OCI-LY7 (cell line): Measurements from ENCODE around the gene PNMA8B. TPM values are rescaled to one million over a fixed set of nuclear protein-coding genes. Genes with fewer than 3 reads are reported as not detected.
A peak's percentile ranks its signal among the peaks of the same experiment; 100 is the strongest.

ENCODE experiments used
- BruUV-seq: library from RNA; stranded (reverse); fragments of 400-500 nt; replicated peaks from 2 replicates; lab custom pipeline; 2021; lab: Mats Ljungman, UMichigan
- CTCF ChIA-PET: fragments of 300-600 bp; sonication (Branson Sonifier 250); formaldehyde crosslinking; loops from one replicate; lab custom pipeline; 2022; ENCODE audit warnings: antibody characterized with exemption; ENCODE audit not compliant: unreplicated experiment; lab: Charles Lee
- POLR2A ChIA-PET: fragments of 300-600 bp; sonication (Branson Sonifier 250); formaldehyde crosslinking; loops from one replicate; lab custom pipeline; 2022; ENCODE audit warnings: antibody characterized with exemption; lab: Charles Lee
- DNase-seq: peaks from one replicate; pipeline ENCODE4 v3.0.0-alpha.2; 2015; ENCODE audit warnings: low spot score
- H2AFZ ChIP-seq: fragments of 200-600 bp; sonication (generic), shearing (Covaris generic); 2 replicates; pipeline ENCODE4 v1.6.1; 2014; ENCODE audit warnings: mild to moderate bottlenecking, antibody characterized with exemption, low read length, moderate library complexity
- H3K27ac ChIP-seq: fragments of 200-600 bp; sonication (generic); 2 replicates; pipeline ENCODE4 v1.5.1; 2014; ENCODE audit warnings: mixed run types, low read depth, mild to moderate bottlenecking, moderate library complexity, low read length, inconsistent platforms; ENCODE audit not compliant: poor library complexity, severe bottlenecking
- H3K36me3 ChIP-seq: fragments of 200-600 bp; sonication (generic); 2 replicates; pipeline ENCODE4 v1.6.1; 2014; ENCODE audit warnings: mild to moderate bottlenecking, antibody characterized with exemption, low read length, moderate library complexity, mixed read lengths; ENCODE audit not compliant: insufficient read depth
- H3K4me1 ChIP-seq: fragments of 200-600 bp; sonication (generic); 2 replicates; pipeline ENCODE4 v1.5.1; 2014; ENCODE audit warnings: mild to moderate bottlenecking, low read length; ENCODE audit not compliant: insufficient read depth, poor library complexity, severe bottlenecking
- H3K4me2 ChIP-seq: fragments of 200-600 bp; sonication (generic); 2 replicates; pipeline ENCODE4 v1.6.1; 2014; ENCODE audit warnings: mild to moderate bottlenecking, low read length
- H3K4me3 ChIP-seq: fragments of 200-600 bp; sonication (generic); 2 replicates; pipeline ENCODE4 v1.5.1; 2014; ENCODE audit warnings: mild to moderate bottlenecking, low read depth, low read length; ENCODE audit not compliant: poor library complexity, severe bottlenecking
- H3K79me2 ChIP-seq: fragments of 200-600 bp; sonication (generic); 2 replicates; pipeline ENCODE4 v1.6.1; 2016; ENCODE audit warnings: low read depth, mild to moderate bottlenecking, low read length, moderate library complexity, mixed read lengths; ENCODE audit not compliant: insufficient read depth
- H3K9me2 ChIP-seq: fragments of 200-600 bp; sonication (generic); 2 replicates; pipeline ENCODE4 v1.6.1; 2016; ENCODE audit warnings: mild to moderate bottlenecking, low read length, mixed read lengths; ENCODE audit not compliant: insufficient read depth
- H3K9me3 ChIP-seq: fragments of 200-600 bp; sonication (generic); 2 replicates; pipeline ENCODE4 v1.6.1; 2014; ENCODE audit warnings: mild to moderate bottlenecking, mixed run types, low read length, mixed read lengths
- H4K20me1 ChIP-seq: fragments of 200-600 bp; sonication (generic); 2 replicates; pipeline ENCODE4 v1.6.1; 2014; ENCODE audit warnings: mild to moderate bottlenecking, antibody characterized with exemption, low read length, moderate library complexity, mixed read lengths; ENCODE audit not compliant: insufficient read depth
- CTCF ChIP-seq: fragments of 200-600 bp; sonication (generic); conservative IDR thresholded peaks from 2 replicates; pipeline ENCODE4 v1.5.1; 2014; ENCODE audit warnings: mild to moderate bottlenecking, antibody characterized with exemption, low read length, moderate library complexity, mixed read lengths
- EZH2phosphoT487 ChIP-seq: fragments of 200-600 bp; sonication (generic); IDR thresholded peaks from 2 replicates; pipeline ENCODE4 v1.6.1; 2018; ENCODE audit warnings: low read depth, borderline replicate concordance, mild to moderate bottlenecking, mixed run types, antibody characterized with exemption, low read length, moderate library complexity, mixed read lengths
- intact Hi-C: fragments of 100-400 bp; cut with micrococcal nuclease; formaldehyde crosslinking; loops from one replicate; pipeline ENCODE4 v1.10.0; 2022; ENCODE audit not compliant: unreplicated experiment
- total RNA-seq, 2 experiments: library from RNA; depleted of rRNA in 1 of 2; stranded (reverse); fragments of >200 nt in 1 of 2; shearing (Covaris generic) in 1 of 2; gene quantifications; 2 replicates each; pipeline ENCODE4 v1.2.3, GENCODE V29; 2014 to 2022

The PNMA8B gene
- total RNA-seq, 2 experiments from 2014 or later, result 0.40 to 2.0 TPM

GRCh38 chr19:46486358-46486757 lies 9.3 kb downstream of the PNMA8B start:
- ChIA-PET CTCF (no interaction called here), POLR2A (interaction anchor here (0.6 kb wide), 1 partner anchor 87 kb away, joined by 3 read pairs; no protein-coding TSS in a partner anchor)
- no peak overlapping the region for H3K27ac ChIP-seq
- intact Hi-C loops, result loop anchor here (5.0 kb wide), 1 partner anchor 54 kb away; no protein-coding TSS in a partner anchor
- DNase-seq, result no peak
- no peak overlapping the region for H3K4me3 ChIP-seq
- 0 out of 2 replicates have a peak overlapping the region, but pooled peaks have one; percentile 62 for H3K4me2 ChIP-seq
- H3K9me3 ChIP-seq, result no peaks in the 10 kb centered on the region
- H3K4me1 ChIP-seq, result peaks cover 23% of the 10 kb centered on the region
- TF ChIP-seq CTCF, result no peak
- no peak for TF ChIP-seq EZH2phosphoT487
- no peaks in the 10 kb centered on the region for H3K9me2 ChIP-seq
- no TSS peak for BruUV-seq
- no peaks in the 10 kb centered on the region for H3K79me2 ChIP-seq
- no peaks in the 10 kb centered on the region for H3K36me3 ChIP-seq
- H4K20me1 ChIP-seq, result no peaks in the 10 kb centered on the region
- H2AFZ ChIP-seq, result no peak overlapping the region

GRCh38 chr19:46484656-46485055 lies 11.0 kb downstream of the PNMA8B start:
- no peaks in the 10 kb centered on the region for H3K9me3 ChIP-seq
- no peak for DNase-seq
- ChIA-PET POLR2A (interaction anchor here (0.6 to 1.1 kb wide), 2 partner anchors 81 to 117 kb away, joined by 4 to 5 read pairs; no protein-coding TSS in a partner anchor), CTCF (interaction anchor here (0.6 kb wide), 1 partner anchor 79 kb away, joined by 3 read pairs; no protein-coding TSS in a partner anchor)
- H2AFZ ChIP-seq, result no peak overlapping the region
- TF ChIP-seq CTCF, result no peak
- TF ChIP-seq EZH2phosphoT487, result no peak
- no peak overlapping the region for H3K4me2 ChIP-seq
- BruUV-seq, result no TSS peak
- no peaks in the 10 kb centered on the region for H3K36me3 ChIP-seq
- intact Hi-C loops, result loop anchor here (5.0 kb wide), 1 partner anchor 52 kb away; no protein-coding TSS in a partner anchor
- H3K9me2 ChIP-seq, result no peaks in the 10 kb centered on the region
- no peak overlapping the region for H3K27ac ChIP-seq
- H3K79me2 ChIP-seq, result no peaks in the 10 kb centered on the region
- no peak overlapping the region for H3K4me3 ChIP-seq
- H4K20me1 ChIP-seq, result no peaks in the 10 kb centered on the region
- H3K4me1 ChIP-seq, result peaks cover 30% of the 10 kb centered on the region

GRCh38 chr19:46482631-46483030 lies 13.0 kb downstream of the PNMA8B start:
- Histone ChIP-seq H3K9me2 (no peaks in the 10 kb centered on the region), H4K20me1 (no peaks in the 10 kb centered on the region), H3K4me2 (no peak overlapping the region), H3K4me3 (no peak overlapping the region), H3K27ac (no peak overlapping the region), H3K79me2 (no peaks in the 10 kb centered on the region), H2AFZ (no peak overlapping the region), H3K4me1 (peaks cover 38% of the 10 kb centered on the region), H3K9me3 (no peaks in the 10 kb centered on the region), H3K36me3 (no peaks in the 10 kb centered on the region)
- CTCF ChIA-PET, result no interaction called here
- intact Hi-C loops, result no loop called here
- no TSS peak for BruUV-seq
- POLR2A ChIA-PET, result interaction anchor here (0.6 to 1.0 kb wide), 2 partner anchors 16 to 569 kb away, joined by 3 to 6 read pairs; no protein-coding TSS in a partner anchor
- no peak for DNase-seq
- TF ChIP-seq CTCF (no peak), EZH2phosphoT487 (no peak)
